Neural progenitor cell (in vitro differentiated cells): ENCODE measurements around the gene CORIN. TPM values are rescaled to one million over a fixed set of nuclear protein-coding genes. Genes with fewer than 3 reads are reported as not detected.

ENCODE experiments used
- DNase-seq: peaks from one replicate; pipeline ENCODE4 v3.0.0-alpha.2; 2016; ENCODE audit warnings: low spot score
- H2AFZ ChIP-seq: fragments of 200-600 bp; sonication (generic); replicated peaks from 2 replicates; pipeline ENCODE4 v1.6.1; 2016; ENCODE audit warnings: antibody characterized with exemption
- H3F3A ChIP-seq: fragments of 200-600 bp; sonication (generic); 2 replicates; pipeline ENCODE4 v1.6.1; 2016; ENCODE audit warnings: antibody characterized with exemption, low read depth
- H3K27ac ChIP-seq: fragments of 200-600 bp; sonication (generic); 2 replicates; pipeline ENCODE4 v1.5.1; 2016; ENCODE audit warnings: mild to moderate bottlenecking
- H3K27me3 ChIP-seq: fragments of 200-600 bp; sonication (generic); 2 replicates; pipeline ENCODE4 v1.6.1; 2016; ENCODE audit warnings: mild to moderate bottlenecking, moderate library complexity
- H3K36me3 ChIP-seq: fragments of 200-600 bp; sonication (generic); 2 replicates; pipeline ENCODE4 v1.5.1; 2016
- H3K4me1 ChIP-seq: fragments of 200-600 bp; sonication (generic); 2 replicates; pipeline ENCODE4 v1.6.1; 2016; ENCODE audit warnings: mixed run types
- H3K4me2 ChIP-seq: fragments of 200-600 bp; sonication (generic); 2 replicates; pipeline ENCODE4 v1.6.1; 2016
- H3K4me3 ChIP-seq: fragments of 200-600 bp; sonication (generic); 2 replicates; pipeline ENCODE4 v1.5.1; 2016
- H3K79me2 ChIP-seq: fragments of 200-600 bp; sonication (generic); 2 replicates; pipeline ENCODE4 v1.6.1; 2016; ENCODE audit warnings: low read depth
- H3K9ac ChIP-seq: fragments of 200-600 bp; sonication (generic); 2 replicates; pipeline ENCODE4 v1.6.1; 2016
- H3K9me3 ChIP-seq: fragments of 200-600 bp; sonication (generic); 2 replicates; pipeline ENCODE4 v1.5.1; 2016; ENCODE audit warnings: low read depth
- H4K20me1 ChIP-seq: fragments of 200-600 bp; sonication (generic); 2 replicates; pipeline ENCODE4 v1.6.1; 2016; ENCODE audit warnings: low read depth
- H3K27ac Mint-ChIP-seq: 3 replicates; pipeline ENCODE4 v1.8.0; 2021; ENCODE audit warnings: mixed read lengths
- H3K27me3 Mint-ChIP-seq: 2 replicates; pipeline ENCODE4 v1.8.0; 2022; ENCODE audit warnings: low read depth, mild to moderate bottlenecking, inconsistent platforms, moderate library complexity, mixed read lengths; ENCODE audit not compliant: insufficient read depth
- H3K36me3 Mint-ChIP-seq: 3 replicates; pipeline ENCODE4 v1.8.0; 2021; ENCODE audit warnings: mixed read lengths
- H3K4me1 Mint-ChIP-seq: 3 replicates; pipeline ENCODE4 v1.8.0; 2021; ENCODE audit warnings: mixed read lengths
- H3K4me3 Mint-ChIP-seq: 3 replicates; pipeline ENCODE4 v1.8.0; 2021; ENCODE audit warnings: mild to moderate bottlenecking, moderate library complexity, mixed read lengths
- H3K9me3 Mint-ChIP-seq: 3 replicates; pipeline ENCODE4 v1.8.0; 2020; ENCODE audit warnings: mixed read lengths
- EZH2 ChIP-seq: fragments of 200-600 bp; sonication (generic); IDR thresholded peaks from 2 replicates; pipeline ENCODE4 v1.6.1; 2017; ENCODE audit warnings: antibody characterized with exemption, mild to moderate bottlenecking, moderate library complexity
- EZH2phosphoT487 ChIP-seq: fragments of 200-600 bp; sonication (generic); IDR thresholded peaks from 2 replicates; pipeline ENCODE4 v1.6.1; 2017; ENCODE audit warnings: antibody characterized with exemption
- total RNA-seq: library from RNA; depleted of rRNA; stranded (reverse); fragments of >200 nt; gene quantifications from 2 replicates; pipeline ENCODE4 v1.2.3, GENCODE V29; 2015; ENCODE audit warnings: low replicate concordance
- TF ChIP-seq, protein P1 (sequence below): fragments of 200-600 bp; sonication (generic); IDR thresholded peaks from 2 replicates; pipeline ENCODE4 v1.5.1; 2017; ENCODE audit warnings: antibody characterized with exemption, mild to moderate bottlenecking

CORIN gene
- total RNA-seq, 1 donor from 2014 or later = not detected

DNA sequence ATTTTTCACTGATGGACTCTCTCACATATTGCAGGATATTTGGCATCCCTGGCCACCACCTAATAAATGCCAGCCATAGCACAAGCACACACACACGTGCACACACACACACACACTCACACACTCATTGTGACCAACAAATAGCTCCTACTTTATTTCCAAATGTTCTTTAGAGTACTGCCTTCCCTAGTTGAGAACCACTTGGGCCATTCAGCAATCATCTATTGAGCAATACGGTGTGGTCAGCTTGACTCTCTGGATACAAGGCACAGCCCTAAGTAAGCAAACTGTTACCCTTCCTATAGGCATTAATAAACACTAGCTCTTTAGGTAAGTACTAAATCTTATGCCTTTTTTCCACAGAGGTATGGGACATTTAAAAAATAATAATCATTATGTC, 21.1 kb downstream of the CORIN start:
- no peaks in the 10 kb centered on the region for H3F3A ChIP-seq
- no peak for TF ChIP-seq EZH2
- no peak overlapping the region for H3K9ac ChIP-seq

DNA sequence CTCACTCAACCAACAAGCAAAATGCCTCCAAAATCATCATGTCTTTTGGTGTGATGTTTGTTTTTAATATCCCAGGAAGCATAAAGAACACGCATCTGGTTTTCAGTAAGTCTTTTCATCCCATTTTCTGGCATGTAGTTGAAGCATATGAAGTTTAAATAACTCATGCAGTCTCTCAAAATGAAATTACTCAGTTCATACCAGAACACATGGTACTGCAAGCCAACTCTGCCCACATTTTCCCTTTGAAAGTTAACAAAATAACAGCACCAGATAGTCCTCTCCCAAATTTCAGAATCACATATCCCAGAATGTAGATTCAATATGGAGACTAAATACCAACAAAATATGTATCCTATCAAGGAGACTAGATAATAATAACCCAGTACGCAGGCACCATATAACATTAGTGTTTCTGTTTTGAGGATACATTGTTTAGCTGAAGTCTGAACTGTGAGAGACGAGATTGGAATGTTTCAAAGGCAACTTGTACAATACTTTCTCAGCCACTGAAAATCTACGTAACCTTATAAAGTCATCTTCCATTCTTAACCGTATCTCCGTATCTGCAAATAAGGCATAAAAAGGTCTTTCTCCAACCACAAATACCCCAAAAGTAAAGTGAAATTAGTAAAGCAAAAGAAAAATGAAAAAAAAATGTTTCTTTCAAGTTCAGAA, 23.1 kb downstream of the CORIN start:
- H3K9me3 Mint-ChIP-seq = no peaks in the 10 kb centered on the region
- H3K27ac ChIP-seq = no peak overlapping the region
- H3K4me1 Mint-ChIP-seq = no peaks in the 10 kb centered on the region
- no peak overlapping the region for H3K4me3 ChIP-seq
- H3K36me3 Mint-ChIP-seq = no peaks in the 10 kb centered on the region
- no peaks in the 10 kb centered on the region for H4K20me1 ChIP-seq
- no peak overlapping the region for H2AFZ ChIP-seq
- no peaks in the 10 kb centered on the region for H3K9me3 ChIP-seq
- no peaks in the 10 kb centered on the region for H3K27me3 Mint-ChIP-seq
- no peak for DNase-seq
- H3K36me3 ChIP-seq = no peaks in the 10 kb centered on the region
- H3F3A ChIP-seq = no peaks in the 10 kb centered on the region
- no peak overlapping the region for H3K4me3 Mint-ChIP-seq
- no peak overlapping the region for H3K27ac Mint-ChIP-seq
- TF ChIP-seq EZH2phosphoT487 (no peak), EZH2 (no peak)
- TF ChIP-seq, protein P1, sequence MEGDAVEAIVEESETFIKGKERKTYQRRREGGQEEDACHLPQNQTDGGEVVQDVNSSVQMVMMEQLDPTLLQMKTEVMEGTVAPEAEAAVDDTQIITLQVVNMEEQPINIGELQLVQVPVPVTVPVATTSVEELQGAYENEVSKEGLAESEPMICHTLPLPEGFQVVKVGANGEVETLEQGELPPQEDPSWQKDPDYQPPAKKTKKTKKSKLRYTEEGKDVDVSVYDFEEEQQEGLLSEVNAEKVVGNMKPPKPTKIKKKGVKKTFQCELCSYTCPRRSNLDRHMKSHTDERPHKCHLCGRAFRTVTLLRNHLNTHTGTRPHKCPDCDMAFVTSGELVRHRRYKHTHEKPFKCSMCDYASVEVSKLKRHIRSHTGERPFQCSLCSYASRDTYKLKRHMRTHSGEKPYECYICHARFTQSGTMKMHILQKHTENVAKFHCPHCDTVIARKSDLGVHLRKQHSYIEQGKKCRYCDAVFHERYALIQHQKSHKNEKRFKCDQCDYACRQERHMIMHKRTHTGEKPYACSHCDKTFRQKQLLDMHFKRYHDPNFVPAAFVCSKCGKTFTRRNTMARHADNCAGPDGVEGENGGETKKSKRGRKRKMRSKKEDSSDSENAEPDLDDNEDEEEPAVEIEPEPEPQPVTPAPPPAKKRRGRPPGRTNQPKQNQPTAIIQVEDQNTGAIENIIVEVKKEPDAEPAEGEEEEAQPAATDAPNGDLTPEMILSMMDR = no peak
- H3K4me1 ChIP-seq = peaks cover 10% of the 10 kb centered on the region
- H3K27me3 ChIP-seq = no peaks in the 10 kb centered on the region
- H3K9ac ChIP-seq = no peak overlapping the region
- H3K4me2 ChIP-seq = no peak overlapping the region
- H3K79me2 ChIP-seq = no peaks in the 10 kb centered on the region

More for the DNA sequence above, 21.1 kb downstream of the CORIN start:
- Mint-ChIP-seq H3K9me3 (no peaks in the 10 kb centered on the region), H3K27me3 (no peaks in the 10 kb centered on the region), H3K27ac (no peak overlapping the region), H3K4me3 (no peak overlapping the region), H3K36me3 (no peaks in the 10 kb centered on the region), H3K4me1 (no peaks in the 10 kb centered on the region)
- no peak overlapping the region for H3K27ac ChIP-seq
- DNase-seq = no peak
- H3K4me3 ChIP-seq = no peak overlapping the region
- H3K4me1 ChIP-seq = peaks cover 10% of the 10 kb centered on the region
- H3K36me3 ChIP-seq = no peaks in the 10 kb centered on the region
- no peak overlapping the region for H2AFZ ChIP-seq
- H3K9me3 ChIP-seq = no peaks in the 10 kb centered on the region
- H3K27me3 ChIP-seq = no peaks in the 10 kb centered on the region
- no peaks in the 10 kb centered on the region for H4K20me1 ChIP-seq
- no peaks in the 10 kb centered on the region for H3K79me2 ChIP-seq
- no peak overlapping the region for H3K4me2 ChIP-seq

DNA sequence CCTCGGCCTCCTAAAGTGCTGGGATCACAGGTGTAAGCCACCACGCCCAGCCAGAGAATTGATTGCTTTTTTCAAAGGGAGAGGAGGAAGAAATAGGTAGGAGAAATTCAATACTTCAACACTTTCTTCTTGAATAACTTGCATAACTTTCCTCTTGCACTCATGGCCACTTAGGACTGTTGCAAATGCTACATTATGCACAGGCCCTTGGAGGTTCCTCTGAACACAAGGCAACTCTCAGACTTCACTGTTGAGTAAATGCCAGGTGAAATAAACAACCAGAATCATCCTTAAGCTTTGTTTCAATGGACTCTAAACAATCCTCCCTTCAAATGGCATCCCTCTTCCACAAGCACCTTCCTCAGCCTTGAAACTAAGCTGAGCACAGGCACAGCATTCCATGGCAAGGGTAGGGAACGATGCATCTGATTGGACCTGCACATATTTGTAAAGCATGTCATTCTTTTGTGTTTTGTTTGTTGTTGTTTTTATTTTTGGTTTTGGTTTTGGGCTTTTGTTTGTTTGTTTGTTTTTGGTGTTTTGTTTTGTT, 28.1 kb downstream of the CORIN start:
- no peaks in the 10 kb centered on the region for H3K79me2 ChIP-seq
- no peak overlapping the region for H3K27ac ChIP-seq
- no peaks in the 10 kb centered on the region for H3F3A ChIP-seq
- TF ChIP-seq EZH2 (no peak), EZH2phosphoT487 (no peak)
- TF ChIP-seq, protein P1 = no peak
- Mint-ChIP-seq H3K9me3 (no peaks in the 10 kb centered on the region), H3K27ac (no peak overlapping the region), H3K27me3 (no peaks in the 10 kb centered on the region), H3K4me1 (no peaks in the 10 kb centered on the region), H3K4me3 (no peak overlapping the region), H3K36me3 (no peaks in the 10 kb centered on the region)
- no peak overlapping the region for H3K9ac ChIP-seq
- H3K4me3 ChIP-seq = no peak overlapping the region
- no peaks in the 10 kb centered on the region for H3K27me3 ChIP-seq
- no peaks in the 10 kb centered on the region for H3K36me3 ChIP-seq
- H4K20me1 ChIP-seq = no peaks in the 10 kb centered on the region
- no peaks in the 10 kb centered on the region for H3K9me3 ChIP-seq
- no peaks in the 10 kb centered on the region for H3K4me1 ChIP-seq
- H3K4me2 ChIP-seq = no peak overlapping the region
- DNase-seq = no peak
- H2AFZ ChIP-seq = no peak overlapping the region

DNA sequence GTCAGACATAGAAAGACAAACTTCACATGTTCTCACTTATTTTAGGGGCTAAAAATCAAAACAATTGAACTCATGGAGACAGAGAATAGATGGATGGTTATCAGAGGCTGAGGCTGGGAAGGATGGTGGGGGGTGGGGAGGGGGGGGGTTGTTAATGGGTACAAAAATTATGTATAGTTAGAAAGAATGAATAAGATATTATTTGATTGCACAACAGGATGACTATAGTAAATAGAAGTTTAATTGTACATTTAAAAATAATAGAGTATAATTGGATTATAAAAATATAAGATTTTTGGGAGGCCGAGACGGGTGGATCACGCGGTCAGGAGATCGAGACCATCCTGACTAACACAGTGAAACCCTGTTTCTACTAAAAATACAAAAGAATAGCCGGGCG, 33.3 kb downstream of the CORIN start:
- Histone ChIP-seq H3K9ac (no peak overlapping the region), H3K4me1 (no peaks in the 10 kb centered on the region), H3K4me2 (no peak overlapping the region), H3K27ac (no peak overlapping the region), H3F3A (no peaks in the 10 kb centered on the region), H3K4me3 (no peak overlapping the region), H3K27me3 (no peaks in the 10 kb centered on the region), H3K36me3 (no peaks in the 10 kb centered on the region), H3K9me3 (no peaks in the 10 kb centered on the region), H3K79me2 (no peaks in the 10 kb centered on the region), H4K20me1 (no peaks in the 10 kb centered on the region), H2AFZ (no peak overlapping the region)
- Mint-ChIP-seq H3K36me3 (no peaks in the 10 kb centered on the region), H3K27ac (no peak overlapping the region), H3K9me3 (peaks cover 12% of the 10 kb centered on the region), H3K4me1 (no peaks in the 10 kb centered on the region), H3K4me3 (no peak overlapping the region), H3K27me3 (peaks cover 2% of the 10 kb centered on the region)
- DNase-seq = no peak
- TF ChIP-seq EZH2 = no peak
- TF ChIP-seq EZH2phosphoT487 = no peak
